Measurements from ENCODE around the gene SLC52A1.

Gene SLC52A1

DNA sequence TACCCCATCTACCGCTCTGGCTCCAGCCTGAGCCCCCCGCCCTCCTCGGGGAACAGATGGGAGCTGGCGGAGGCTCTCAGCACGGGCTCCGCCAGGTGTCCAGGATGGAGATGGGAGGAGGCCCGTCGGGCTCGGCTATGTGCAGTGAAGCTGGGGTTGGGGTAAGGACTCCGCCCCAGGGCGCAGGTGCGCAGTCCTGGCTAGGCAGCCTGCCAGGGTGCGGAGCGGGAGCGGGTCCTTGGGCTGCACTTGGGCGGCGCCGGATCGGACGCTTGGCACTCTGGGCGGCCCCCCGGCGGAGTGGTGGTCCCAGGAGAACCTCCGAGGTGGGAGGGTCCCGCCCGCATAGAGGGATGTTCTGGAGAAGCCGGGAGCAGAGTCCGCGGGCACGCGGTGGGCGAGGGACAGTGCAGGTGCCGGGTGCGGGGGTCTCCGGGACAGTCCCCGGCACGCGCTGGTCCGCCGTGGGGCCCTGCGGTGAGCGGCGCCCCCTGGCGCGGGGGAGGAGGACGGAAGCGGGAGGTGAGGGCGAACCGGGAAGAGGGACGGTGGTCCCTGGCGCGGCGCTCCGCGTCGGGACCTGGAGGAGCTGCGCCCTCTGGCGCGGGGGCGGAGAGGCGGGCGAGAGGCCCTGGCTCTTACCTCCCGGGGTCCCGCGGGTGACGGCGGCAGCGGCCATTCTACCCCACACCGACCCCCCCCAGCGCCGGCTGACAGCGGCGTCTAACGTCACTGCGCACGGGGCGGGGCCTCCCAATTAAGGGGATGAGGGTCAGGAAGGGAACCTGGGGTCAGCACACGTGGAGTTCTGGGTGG is 48.1 kb downstream of the SLC52A1 start, which contains the start of gene CAMTA2:
Gene CAMTA2 (minus strand): TSS at position 725 of the 816 bp plus-strand sequence. CDS start 1,453 bp downstream, outside the sequence.
- peak; percentile 82 to 83 for DNase-seq

- no peak for DNase-seq
Measured at GRCh38 chr17:4986403-4986802, 48.8 kb downstream of the SLC52A1 start.

Measured in stimulated activated CD4-positive, alpha-beta T cell treated with anti-CD3 and anti-CD28 coated beads, Interleukin-2, amount 100 ng/mL, for 48 hours (primary cell).